ENCODE measurements around the gene TWNK. TPM values are rescaled to one million over a fixed set of nuclear protein-coding genes. Genes with fewer than 3 reads are reported as not detected.
A peak's percentile ranks its signal among the peaks of the same experiment; 100 is the strongest.

The TWNK gene
- total RNA-seq, 4 donors from 2014 or later, result 7.6 to 9.0 (median 8.1) TPM

- no peak for DNase-seq (ENCODE audit: low spot score in 2 of 2)
These were observed 823 bp downstream of the TWNK start for GRCh38 chr10:100988166-100988565.

GRCh38 chr10:100989088-100989487 is 1.7 kb downstream of the TWNK start:
- DNase-seq (ENCODE audit: low spot score in 2 of 2), result no peak
- H3K27ac ChIP-seq, result no peak overlapping the region
- no peaks in the 10 kb centered on the region for H3K9me3 ChIP-seq
- peaks cover 39% of the 10 kb centered on the region for H3K4me1 ChIP-seq
- no peak overlapping the region for H3K4me3 ChIP-seq
- TF ChIP-seq POLR2AphosphoS5 (IDR thresholded peaks at IDR 0.05) (no peak), POLR2A (IDR thresholded peaks at IDR 0.05) (no peak), CTCF (IDR thresholded peaks at IDR 0.05) (no peak), EP300 (IDR thresholded peaks at IDR 0.05) (no peak)
- H3K36me3 ChIP-seq, result peaks cover 36% of the 10 kb centered on the region
- H3K27me3 ChIP-seq, result no peaks in the 10 kb centered on the region
- 93% methylated on average over 21 of the region's 21 CpGs for WGBS

More at GRCh38 chr10:100988166-100988565, 823 bp downstream of the TWNK start:
- Histone ChIP-seq H3K27ac (no peak overlapping the region), H3K36me3 (peaks cover 44% of the 10 kb centered on the region), H3K4me1 (peaks cover 39% of the 10 kb centered on the region), H3K27me3 (no peaks in the 10 kb centered on the region), H3K4me3 (peak overlapping the region; percentile 83), H3K9me3 (no peaks in the 10 kb centered on the region)
- TF ChIP-seq EP300 (IDR thresholded peaks at IDR 0.05) (no peak), CTCF (IDR thresholded peaks at IDR 0.05) (no peak), POLR2A (IDR thresholded peaks at IDR 0.05) (no peak), POLR2AphosphoS5 (IDR thresholded peaks at IDR 0.05) (no peak)
- WGBS, result 69% methylated on average over 8 of the region's 10 CpGs

DNA sequence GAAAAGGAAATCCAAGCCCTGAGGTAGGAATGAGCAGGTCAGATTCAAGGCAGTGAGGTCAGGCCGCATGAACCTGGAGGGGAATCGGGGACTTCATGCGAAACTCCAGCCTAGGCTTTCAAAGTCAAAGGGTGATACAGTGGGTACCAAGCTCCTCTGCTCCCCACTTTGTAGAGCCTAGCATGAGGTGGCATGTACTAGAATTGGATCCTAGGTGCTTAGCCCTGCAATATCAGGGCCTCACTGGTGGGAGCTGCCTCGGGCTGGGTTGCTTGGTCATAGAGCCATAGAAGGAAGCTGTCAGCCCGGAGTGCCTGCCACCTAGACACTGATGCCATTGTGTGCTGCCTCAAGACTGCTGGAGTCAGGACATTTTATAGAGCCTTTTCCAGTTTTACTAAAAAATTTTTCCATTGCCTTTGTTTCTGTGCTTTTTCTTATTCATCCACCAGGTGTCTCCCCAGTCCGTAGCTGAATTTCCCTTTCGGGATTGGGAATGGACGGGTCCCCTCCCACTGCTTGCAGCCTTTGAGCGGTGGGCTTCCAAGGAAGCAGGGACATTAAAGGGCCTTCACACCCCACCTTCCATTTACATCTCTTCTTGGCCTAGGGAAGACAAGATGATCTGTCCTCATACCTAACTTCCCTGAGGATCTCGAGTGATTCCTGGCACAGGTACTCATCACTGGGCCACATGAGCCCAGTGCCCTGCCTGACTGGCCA is 6.8 kb downstream of the TWNK start:
- no peaks in the 10 kb centered on the region for H3K27me3 ChIP-seq
- no peak for DNase-seq (ENCODE audit: low spot score in 2 of 2)
- TF ChIP-seq EP300 (IDR thresholded peaks at IDR 0.05), result no peak
- peak in 1 of 2 donors; percentile 62 for TF ChIP-seq CTCF (IDR thresholded peaks at IDR 0.05)
- TF ChIP-seq POLR2AphosphoS5 (IDR thresholded peaks at IDR 0.05), result no peak
- peak overlapping the region; percentile 3 for H3K27ac ChIP-seq
- no peaks in the 10 kb centered on the region for H3K9me3 ChIP-seq
- peaks cover 36% of the 10 kb centered on the region for H3K4me1 ChIP-seq
- 47% methylated on average over 10 of the region's 10 CpGs for WGBS
- no peak overlapping the region for H3K4me3 ChIP-seq
- H3K36me3 ChIP-seq, result peaks cover 34% of the 10 kb centered on the region

- 77% methylated on average over 5 of the region's 6 CpGs for WGBS
- H3K4me3 ChIP-seq, result no peak overlapping the region
- H3K27ac ChIP-seq, result no peak overlapping the region
- peaks cover 26% of the 10 kb centered on the region for H3K36me3 ChIP-seq
- H3K9me3 ChIP-seq, result no peaks in the 10 kb centered on the region
- no peak for TF ChIP-seq POLR2AphosphoS5 (IDR thresholded peaks at IDR 0.05)
- no peak for TF ChIP-seq CTCF (IDR thresholded peaks at IDR 0.05)
- TF ChIP-seq POLR2A (IDR thresholded peaks at IDR 0.05), result no peak
- TF ChIP-seq EP300 (IDR thresholded peaks at IDR 0.05), result no peak
- H3K4me1 ChIP-seq, result peaks cover 27% of the 10 kb centered on the region
- no peaks in the 10 kb centered on the region for H3K27me3 ChIP-seq
- DNase-seq (ENCODE audit: low spot score in 2 of 2), result no peak
These were observed 7.8 kb downstream of the TWNK start for GRCh38 chr10:100995181-100995580.

GRCh38 chr10:100996678-100997359 is 9.5 kb downstream of the TWNK start:
- no peaks in the 10 kb centered on the region for H3K9me3 ChIP-seq
- 20% methylated on average over 5 of the region's 46 CpGs for WGBS
- TF ChIP-seq POLR2A (IDR thresholded peaks at IDR 0.05), result no peak
- TF ChIP-seq POLR2AphosphoS5 (IDR thresholded peaks at IDR 0.05), result no peak
- no peak for TF ChIP-seq EP300 (IDR thresholded peaks at IDR 0.05)
- H3K27ac ChIP-seq, result peak overlapping the region; percentile 98
- peaks cover 12% of the 10 kb centered on the region for H3K36me3 ChIP-seq
- H3K4me1 ChIP-seq, result peaks cover 44% of the 10 kb centered on the region
- H3K27me3 ChIP-seq, result no peaks in the 10 kb centered on the region
- DNase-seq (ENCODE audit: low spot score in 2 of 2), result no peak
- H3K4me3 ChIP-seq, result peak overlapping the region; percentile 81

Data from suprapubic skin (tissue), 4 donors.